Adrenal gland (tissue), 5 donors: ENCODE results near the gene FMNL3.

Source experiments
- POLR2A ChIP-seq, 2 donors: fragments of 450-650 bp; IDR thresholded peaks; one replicate each; pipeline ENCODE4 v1.6.1; 2017; ENCODE audit warnings: antibody characterized with exemption in 2 of 2, mild to moderate bottlenecking in 2 of 2, moderate library complexity in 1 of 2
- TF ChIP-seq, protein P1 (sequence below), 6 experiments: fragments of 450-650 bp in 4 of 6; fragments of 200-600 bp in 2 of 6; sonication (generic) in 1 of 6; IDR thresholded peaks; 1 replicate in 5 of 6; 2 replicates in 1 of 6; pipeline versions ENCODE4 v1.5.1 to v1.8.0; 2016 to 2021; ENCODE audit warnings: antibody characterized with exemption in 6 of 6, mild to moderate bottlenecking in 2 of 6, moderate library complexity in 1 of 6
- donor health status: DM: no; HTN: no; CAD: no.

DNA sequence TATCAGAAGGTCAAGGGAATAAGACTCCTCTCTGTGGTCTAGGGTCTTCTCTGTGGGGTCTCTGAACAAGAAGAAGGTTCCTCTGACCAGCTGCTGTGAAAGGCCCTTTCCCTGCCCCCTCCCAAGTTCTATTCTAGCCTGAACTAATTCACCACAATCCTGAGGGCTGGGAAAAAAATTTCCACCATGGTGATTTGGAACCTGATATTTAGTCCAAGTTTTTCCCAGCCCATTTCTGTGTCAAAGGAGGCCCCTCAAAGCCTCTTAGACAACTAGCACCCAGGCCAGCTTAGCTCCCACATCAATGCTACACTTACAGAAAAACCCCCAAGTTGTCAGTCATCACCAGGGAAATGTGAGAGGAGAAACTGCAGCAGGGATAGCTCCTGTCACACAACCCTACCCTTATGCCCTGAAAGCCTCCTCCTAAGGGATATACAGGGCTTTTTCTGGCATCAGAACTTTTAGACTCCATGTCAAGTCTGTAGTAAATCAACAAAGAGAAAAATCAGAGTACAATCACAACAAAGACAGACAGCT, 4.5 kb downstream of the FMNL3 start:
- TF ChIP-seq POLR2A (IDR thresholded peaks at IDR 0.05), result no peak
- TF ChIP-seq, protein P1, sequence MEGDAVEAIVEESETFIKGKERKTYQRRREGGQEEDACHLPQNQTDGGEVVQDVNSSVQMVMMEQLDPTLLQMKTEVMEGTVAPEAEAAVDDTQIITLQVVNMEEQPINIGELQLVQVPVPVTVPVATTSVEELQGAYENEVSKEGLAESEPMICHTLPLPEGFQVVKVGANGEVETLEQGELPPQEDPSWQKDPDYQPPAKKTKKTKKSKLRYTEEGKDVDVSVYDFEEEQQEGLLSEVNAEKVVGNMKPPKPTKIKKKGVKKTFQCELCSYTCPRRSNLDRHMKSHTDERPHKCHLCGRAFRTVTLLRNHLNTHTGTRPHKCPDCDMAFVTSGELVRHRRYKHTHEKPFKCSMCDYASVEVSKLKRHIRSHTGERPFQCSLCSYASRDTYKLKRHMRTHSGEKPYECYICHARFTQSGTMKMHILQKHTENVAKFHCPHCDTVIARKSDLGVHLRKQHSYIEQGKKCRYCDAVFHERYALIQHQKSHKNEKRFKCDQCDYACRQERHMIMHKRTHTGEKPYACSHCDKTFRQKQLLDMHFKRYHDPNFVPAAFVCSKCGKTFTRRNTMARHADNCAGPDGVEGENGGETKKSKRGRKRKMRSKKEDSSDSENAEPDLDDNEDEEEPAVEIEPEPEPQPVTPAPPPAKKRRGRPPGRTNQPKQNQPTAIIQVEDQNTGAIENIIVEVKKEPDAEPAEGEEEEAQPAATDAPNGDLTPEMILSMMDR (IDR thresholded peaks at IDR 0.05), result no peak
